Measurements from ENCODE around the gene CROCC2. TPM values are rescaled to one million over a fixed set of nuclear protein-coding genes. Genes with fewer than 3 reads are reported as not detected.

Gene CROCC2
- total and polyA plus RNA-seq, 2 donors (not counting 1 experiment from before 2014, with no cell fraction given): not detected

DNA sequence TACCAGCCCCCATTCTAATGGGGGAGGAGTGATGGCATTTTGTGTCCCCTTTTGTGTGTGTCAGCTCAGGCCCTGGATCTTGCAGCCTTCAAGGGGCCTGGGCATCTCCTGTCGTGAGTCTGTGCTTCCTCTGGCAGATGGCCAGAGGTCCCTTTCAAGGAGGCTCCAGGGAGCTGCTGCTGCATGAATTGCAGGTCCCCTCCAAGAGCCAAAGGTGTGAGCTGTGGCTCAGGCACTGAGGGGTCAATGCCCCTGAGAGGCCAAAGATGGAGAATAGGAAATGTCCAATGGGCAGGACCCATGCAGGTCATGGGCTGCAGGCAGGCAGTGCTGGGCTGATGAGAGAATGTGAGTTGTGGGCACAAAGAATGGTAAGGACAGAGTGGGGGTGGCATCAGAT is 20.6 kb upstream of the CROCC2 start:
- Histone ChIP-seq H3K36me3 (replicated peaks in 1 of 2; ENCODE audit: control extremely low read depth in 1 of 2, control insufficient read depth in 1 of 2, extremely low read depth in 1 of 2, insufficient read depth in 2 of 2, low read length in 1 of 2) (no peaks in the 10 kb centered on the region), H3K4me2 (replicated peaks; ENCODE audit: low read depth, low read length, poor library complexity, severe bottlenecking) (no peak overlapping the region), H3K4me3 (ENCODE audit: control extremely low read depth in 1 of 5, extremely low read depth in 1 of 5, insufficient read depth in 1 of 5, low read depth in 2 of 5, low read length in 4 of 5) (no peak overlapping the region), H4K20me1 (ENCODE audit: control insufficient read depth, insufficient read depth, low read length, poor library complexity, severe bottlenecking) (no peaks in the 10 kb centered on the region), H3K9ac (ENCODE audit: low read length) (no peak overlapping the region), H3K79me2 (ENCODE audit: control insufficient read depth, insufficient read depth, low read length) (no peaks in the 10 kb centered on the region), H3K4me1 (ENCODE audit: control insufficient read depth in 2 of 2, insufficient read depth in 2 of 2, low read length in 2 of 2) (no peaks in the 10 kb centered on the region), H3K27ac (ENCODE audit: low read length in 2 of 2) (no peak overlapping the region), H3K9me3 (ENCODE audit: control extremely low read depth in 1 of 3, control insufficient read depth in 2 of 3, insufficient read depth in 1 of 3, low read length in 2 of 3) (peaks cover 0 to 6% (median 0%) of the 10 kb centered on the region in 3 donors), H2AFZ (ENCODE audit: insufficient read depth, low read depth, low read length, poor library complexity, severe bottlenecking) (no peak overlapping the region), H3K27me3 (replicated peaks in 1 of 4; ENCODE audit: control extremely low read depth in 1 of 4, control insufficient read depth in 3 of 4, insufficient read depth in 4 of 4, low read length in 3 of 4) (peaks cover 0 to 8% (median 0%) of the 10 kb centered on the region in 4 experiments)
- POLR2A ChIA-PET: no interaction called here
- intact Hi-C loops (cut with micrococcal nuclease): no loop called here
- TF ChIP-seq EZH2 (IDR thresholded peaks at IDR 0.05; ENCODE audit: borderline replicate concordance, insufficient read depth, low read depth, low read length, poor library complexity, severe bottlenecking): no peak
- TF ChIP-seq, protein P1, sequence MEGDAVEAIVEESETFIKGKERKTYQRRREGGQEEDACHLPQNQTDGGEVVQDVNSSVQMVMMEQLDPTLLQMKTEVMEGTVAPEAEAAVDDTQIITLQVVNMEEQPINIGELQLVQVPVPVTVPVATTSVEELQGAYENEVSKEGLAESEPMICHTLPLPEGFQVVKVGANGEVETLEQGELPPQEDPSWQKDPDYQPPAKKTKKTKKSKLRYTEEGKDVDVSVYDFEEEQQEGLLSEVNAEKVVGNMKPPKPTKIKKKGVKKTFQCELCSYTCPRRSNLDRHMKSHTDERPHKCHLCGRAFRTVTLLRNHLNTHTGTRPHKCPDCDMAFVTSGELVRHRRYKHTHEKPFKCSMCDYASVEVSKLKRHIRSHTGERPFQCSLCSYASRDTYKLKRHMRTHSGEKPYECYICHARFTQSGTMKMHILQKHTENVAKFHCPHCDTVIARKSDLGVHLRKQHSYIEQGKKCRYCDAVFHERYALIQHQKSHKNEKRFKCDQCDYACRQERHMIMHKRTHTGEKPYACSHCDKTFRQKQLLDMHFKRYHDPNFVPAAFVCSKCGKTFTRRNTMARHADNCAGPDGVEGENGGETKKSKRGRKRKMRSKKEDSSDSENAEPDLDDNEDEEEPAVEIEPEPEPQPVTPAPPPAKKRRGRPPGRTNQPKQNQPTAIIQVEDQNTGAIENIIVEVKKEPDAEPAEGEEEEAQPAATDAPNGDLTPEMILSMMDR (IDR thresholded peaks at IDR 0.05): no peak
- H3K27ac Mint-ChIP-seq: no peak overlapping the region
- peaks cover 13% of the 10 kb centered on the region for H3K27me3 Mint-ChIP-seq
- no peaks in the 10 kb centered on the region for H3K9me3 Mint-ChIP-seq (ENCODE audit: insufficient read depth)
- 80% methylated on average over 1 of the region's 1 CpG for WGBS (ENCODE audit: insufficient coverage)
- no peak overlapping the region for H3K4me3 Mint-ChIP-seq
- ATAC-seq (ENCODE audit: low read depth) (no peak), DNase-seq (no peak)
- H3K4me1 Mint-ChIP-seq: peaks cover 2% of the 10 kb centered on the region
- CTCF ChIA-PET: no interaction called here

DNA sequence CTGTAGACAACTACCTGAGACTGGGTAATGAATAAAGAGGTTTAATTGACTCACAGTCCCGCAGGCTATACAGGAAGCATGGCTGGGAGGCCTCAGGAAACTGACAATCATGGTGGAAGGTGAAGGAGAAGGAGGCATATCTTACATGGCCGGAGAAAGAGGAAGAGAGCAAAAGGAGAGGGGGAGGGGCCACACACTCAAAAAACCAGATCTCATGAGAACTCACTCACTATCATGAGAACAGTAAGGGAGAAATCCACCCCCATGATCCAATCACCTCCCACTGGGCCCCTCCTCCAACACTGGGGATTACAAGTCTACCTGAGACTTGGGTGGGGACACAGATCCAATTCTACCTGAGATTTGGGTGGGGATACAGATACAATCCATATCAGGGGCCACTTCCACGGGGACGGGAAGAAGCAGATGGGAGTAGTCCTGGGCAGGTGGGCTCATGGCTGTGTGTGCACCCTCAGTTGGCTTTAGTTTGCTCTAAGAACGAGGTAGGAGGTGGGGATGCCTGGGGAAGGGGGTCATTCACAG is 20.0 kb upstream of the CROCC2 start:
- Histone ChIP-seq H3K79me2 (ENCODE audit: control insufficient read depth, insufficient read depth, low read length) (no peaks in the 10 kb centered on the region), H3K4me2 (replicated peaks; ENCODE audit: low read depth, low read length, poor library complexity, severe bottlenecking) (no peak overlapping the region), H3K4me3 (ENCODE audit: control extremely low read depth in 1 of 5, extremely low read depth in 1 of 5, insufficient read depth in 1 of 5, low read depth in 2 of 5, low read length in 4 of 5) (no peak overlapping the region), H3K4me1 (ENCODE audit: control insufficient read depth in 2 of 2, insufficient read depth in 2 of 2, low read length in 2 of 2) (no peaks in the 10 kb centered on the region), H3K27me3 (replicated peaks in 1 of 4; ENCODE audit: control extremely low read depth in 1 of 4, control insufficient read depth in 3 of 4, insufficient read depth in 4 of 4, low read length in 3 of 4) (peaks cover 0 to 8% (median 0%) of the 10 kb centered on the region in 4 experiments), H4K20me1 (ENCODE audit: control insufficient read depth, insufficient read depth, low read length, poor library complexity, severe bottlenecking) (no peaks in the 10 kb centered on the region), H3K36me3 (replicated peaks in 1 of 2; ENCODE audit: control extremely low read depth in 1 of 2, control insufficient read depth in 1 of 2, extremely low read depth in 1 of 2, insufficient read depth in 2 of 2, low read length in 1 of 2) (no peaks in the 10 kb centered on the region), H3K27ac (ENCODE audit: low read length in 2 of 2) (no peak overlapping the region), H3K9me3 (ENCODE audit: control extremely low read depth in 1 of 3, control insufficient read depth in 2 of 3, insufficient read depth in 1 of 3, low read length in 2 of 3) (peaks cover 0 to 6% (median 0%) of the 10 kb centered on the region in 3 donors), H3K9ac (ENCODE audit: low read length) (no peak overlapping the region), H2AFZ (ENCODE audit: insufficient read depth, low read depth, low read length, poor library complexity, severe bottlenecking) (no peak overlapping the region)
- peaks cover 2% of the 10 kb centered on the region for H3K4me1 Mint-ChIP-seq
- no peak for TF ChIP-seq EZH2 (IDR thresholded peaks at IDR 0.05; ENCODE audit: borderline replicate concordance, insufficient read depth, low read depth, low read length, poor library complexity, severe bottlenecking)
- TF ChIP-seq, protein P1 (IDR thresholded peaks at IDR 0.05): no peak
- intact Hi-C loops (cut with micrococcal nuclease): no loop called here
- H3K27me3 Mint-ChIP-seq: peaks cover 10% of the 10 kb centered on the region
- ChIA-PET CTCF (no interaction called here), POLR2A (no interaction called here)
- DNase-seq: no peak
- WGBS (ENCODE audit: insufficient coverage): 67% methylated on average over 3 of the region's 5 CpGs
- no peaks in the 10 kb centered on the region for H3K9me3 Mint-ChIP-seq (ENCODE audit: insufficient read depth)
- H3K27ac Mint-ChIP-seq: no peak overlapping the region
- H3K4me3 Mint-ChIP-seq: no peak overlapping the region
- no peak for ATAC-seq (ENCODE audit: low read depth)

Measured in B cell (primary cell).